ENCODE results near the gene CNTNAP1.
"Not testable (repeated sequence)": the region's sequence is repeated elsewhere in the genome, so short reads cannot be mapped to it uniquely, and the experiment has no call there.

The CNTNAP1 gene

GRCh38 chr17:42686520-42687128 is 4.3 kb downstream of the CNTNAP1 start:
- DNase-seq, result no peak

- DNase-seq, result no peak
Observed at GRCh38 chr17:42687707-42688320, 5.5 kb downstream of the CNTNAP1 start.

- DNase-seq, result no peak
Observed at GRCh38 chr17:42690596-42690995, 8.3 kb downstream of the CNTNAP1 start.

GRCh38 chr17:42691021-42691545 is 8.8 kb downstream of the CNTNAP1 start:
- DNase-seq, result no peak

GRCh38 chr17:42692489-42692888 is 10.2 kb downstream of the CNTNAP1 start:
- DNase-seq, result no peak

GRCh38 chr17:42694524-42694923 is 12.2 kb downstream of the CNTNAP1 start:
- DNase-seq, result no peak

- DNase-seq, result no peak
Observed at GRCh38 chr17:42695500-42695899, 13.2 kb downstream of the CNTNAP1 start.

GRCh38 chr17:42697108-42697811 is 14.9 kb downstream of the CNTNAP1 start:
- DNase-seq, result no peak

GRCh38 chr17:42698736-42699414 is 16.5 kb downstream of the CNTNAP1 start:
- no peak for DNase-seq

- no peak for DNase-seq
Observed at GRCh38 chr17:42699415-42699740, 17.0 kb downstream of the CNTNAP1 start.

GRCh38 chr17:42700586-42701289 is 18.4 kb downstream of the CNTNAP1 start:
- no peak for DNase-seq

- DNase-seq, result no peak
Observed at GRCh38 chr17:42702446-42702845, 20.1 kb downstream of the CNTNAP1 start.

- no peak for DNase-seq
Observed at GRCh38 chr17:42704490-42704836, 22.1 kb downstream of the CNTNAP1 start.

- no peak for DNase-seq
Observed at GRCh38 chr17:42704837-42705494, 22.6 kb downstream of the CNTNAP1 start.

- DNase-seq, result peak; percentile 24
Observed at GRCh38 chr17:42706732-42707131, 24.4 kb downstream of the CNTNAP1 start.

- DNase-seq, result no peak
Observed at GRCh38 chr17:42708588-42708987, 26.3 kb downstream of the CNTNAP1 start.

GRCh38 chr17:42709561-42709960 is 27.2 kb downstream of the CNTNAP1 start:
- DNase-seq, result no peak

- DNase-seq, result peak; percentile 24
Observed at GRCh38 chr17:42720996-42721583, 38.8 kb downstream of the CNTNAP1 start.

- no peak for DNase-seq
Observed at GRCh38 chr17:42723636-42724035, 41.3 kb downstream of the CNTNAP1 start.

GRCh38 chr17:42725143-42725542 is 42.8 kb downstream of the CNTNAP1 start:
- DNase-seq, result no peak

- no peak for DNase-seq
Observed at GRCh38 chr17:42740699-42741098, 58.4 kb downstream of the CNTNAP1 start.

- not testable (repeated sequence) for DNase-seq
Observed at GRCh38 chr17:42742916-42743315, 60.6 kb downstream of the CNTNAP1 start.

Data from CD4-positive, alpha-beta T cell treated with Interleukin-15 for 1 hour (primary cell).